ENCODE data around the gene LEKR1. TPM values are rescaled to one million over a fixed set of nuclear protein-coding genes. Genes with fewer than 3 reads are reported as not detected.

The LEKR1 gene
- total RNA-seq, 8 experiments from 2014 or later = 0.05 to 3.2 (median 1.2) TPM

GRCh38 chr3:157056035-157056434 is 229.9 kb downstream of the LEKR1 start:
- in situ Hi-C loops (cut with MboI; ENCODE audit: low pct_unique_long_range_greater_than_20kb in 2 of 9, low sequenced_read_pairs in 9 of 9, unreplicated experiment in 9 of 9) = no loop called here
- ATAC-seq (replicated peaks in 6 of 8) = no peak
- Histone ChIP-seq H3K4me1 (replicated peaks in 1 of 2) (no peaks in the 10 kb centered on the region), H3K27ac (no peak overlapping the region), H3K4me3 (no peak overlapping the region)
- WGBS, 10 experiments = 57 to 60% methylated on average over 1 of the region's 1 CpG; no CpG with 5 or more reads in 8 of the 10 experiments

DNA sequence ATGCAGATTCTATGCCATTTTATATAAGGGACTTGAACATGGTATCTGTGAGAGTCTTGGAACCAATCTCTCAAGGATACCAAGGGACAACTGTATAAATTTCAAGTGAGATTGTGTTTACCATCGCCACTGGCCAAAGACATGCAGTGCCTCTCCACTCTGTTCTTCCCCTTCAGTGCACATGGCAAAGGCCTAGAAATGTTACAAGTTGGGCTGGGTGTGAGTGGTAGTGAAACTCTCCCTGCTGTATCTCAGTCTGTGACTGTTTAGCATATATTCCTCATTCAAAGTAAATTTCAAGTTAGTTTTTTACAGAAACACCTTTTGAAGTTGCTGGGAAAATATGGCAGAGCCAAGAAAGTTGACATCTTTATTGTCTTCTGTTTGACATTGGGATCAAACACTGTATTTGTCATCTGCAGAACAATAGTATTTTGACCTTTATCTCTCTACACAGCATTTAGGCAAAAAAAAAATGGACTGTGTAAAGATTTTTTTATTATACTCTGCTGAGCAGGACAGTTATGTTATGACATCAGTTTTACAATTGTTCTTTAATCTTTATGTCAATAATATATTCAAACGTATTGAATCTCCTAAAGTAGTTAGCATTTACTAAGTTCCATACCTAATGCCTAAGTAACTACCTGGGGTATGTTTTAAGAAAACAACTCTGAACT is 232.4 kb downstream of the LEKR1 start:
- no peaks in the 10 kb centered on the region for H3K4me1 ChIP-seq (replicated peaks in 1 of 2)
- 0 to 100% (median 59%) methylated on average over 1 to 2 of the region's 2 CpGs; no CpG with 5 or more reads in 2 of the 10 experiments for WGBS, 10 experiments
- in situ Hi-C loops (cut with MboI; ENCODE audit: low pct_unique_long_range_greater_than_20kb in 2 of 9, low sequenced_read_pairs in 9 of 9, unreplicated experiment in 9 of 9) = no loop called here

GRCh38 chr3:157059181-157059580 is 233.0 kb downstream of the LEKR1 start:
- in situ Hi-C loops (cut with MboI; ENCODE audit: low pct_unique_long_range_greater_than_20kb in 2 of 9, low sequenced_read_pairs in 9 of 9, unreplicated experiment in 9 of 9) = no loop called here
- Histone ChIP-seq H3K4me1 (replicated peaks in 1 of 2) (peaks cover 0 to 2% of the 10 kb centered on the region in 2 donors), H3K4me3 (no peak overlapping the region), H3K27ac (no peak overlapping the region)
- WGBS, 10 experiments = 33 to 100% (median 90%) methylated on average over 1 of the region's 1 CpG; no CpG with 5 or more reads in 2 of the 10 experiments
- no peak for ATAC-seq (replicated peaks in 6 of 8)

More for the DNA sequence above, 232.4 kb downstream of the LEKR1 start:
- H3K27ac ChIP-seq = no peak overlapping the region
- no peak overlapping the region for H3K4me3 ChIP-seq
- peak in 1 of 8 experiments; percentile 38 for ATAC-seq (replicated peaks in 6 of 8)

- no peak overlapping the region for H3K4me3 ChIP-seq
- no peak overlapping the region for H3K27ac ChIP-seq
- in situ Hi-C loops (cut with MboI; ENCODE audit: low pct_unique_long_range_greater_than_20kb in 2 of 9, low sequenced_read_pairs in 9 of 9, unreplicated experiment in 9 of 9) = no loop called here
- no peak for ATAC-seq (replicated peaks in 6 of 8)
- H3K4me1 ChIP-seq (replicated peaks in 1 of 2) = peaks cover under 1 to 2% of the 10 kb centered on the region in 2 donors
Observed at GRCh38 chr3:157059661-157060060, 233.5 kb downstream of the LEKR1 start.

GRCh38 chr3:157061265-157061664 is 235.1 kb downstream of the LEKR1 start:
- peaks cover 5 to 16% of the 10 kb centered on the region in 2 donors for H3K4me1 ChIP-seq (replicated peaks in 1 of 2)
- H3K27ac ChIP-seq = no peak overlapping the region
- 0 to 100% (median 58%) methylated on average over 1 of the region's 1 CpG; no CpG with 5 or more reads in 2 of the 10 experiments for WGBS, 10 experiments
- no peak overlapping the region for H3K4me3 ChIP-seq
- peak in 3 of 8 experiments; percentile 70 to 90 (median 76) for ATAC-seq (replicated peaks in 6 of 8)
- in situ Hi-C loops (cut with MboI; ENCODE audit: low pct_unique_long_range_greater_than_20kb in 2 of 9, low sequenced_read_pairs in 9 of 9, unreplicated experiment in 9 of 9) = no loop called here

DNA sequence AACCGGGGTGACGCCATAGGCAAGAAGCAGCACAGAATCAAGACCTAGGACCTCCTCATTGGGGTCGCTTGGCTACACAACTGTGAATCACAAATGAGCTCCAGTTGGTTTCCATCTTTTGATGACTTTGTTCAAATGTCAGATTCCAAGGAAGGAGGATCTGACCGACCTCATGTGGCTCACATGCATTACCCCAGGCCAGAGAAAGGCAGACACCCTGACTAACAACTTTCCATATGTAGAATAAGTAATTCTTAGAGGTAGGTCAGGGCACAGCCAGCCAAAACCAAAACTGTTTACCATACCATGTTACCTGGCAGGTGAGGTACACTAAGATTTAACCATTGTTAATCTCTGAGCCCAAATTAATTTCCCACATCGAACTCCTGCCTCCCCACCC is 237.3 kb downstream of the LEKR1 start:
- WGBS, 10 experiments = 0 to 100% (median 86%) methylated on average over 1 to 5 of the region's 5 CpGs; no CpG with 5 or more reads in 2 of the 10 experiments
- Histone ChIP-seq H3K4me3 (no peak overlapping the region), H3K4me1 (replicated peaks in 1 of 2) (peaks cover 15 to 30% of the 10 kb centered on the region in 2 donors), H3K27ac (no peak overlapping the region)
- ATAC-seq (replicated peaks in 6 of 8) = peak in 3 of 8 experiments; percentile 38 to 61 (median 56)
- in situ Hi-C loops (cut with MboI; ENCODE audit: low pct_unique_long_range_greater_than_20kb in 2 of 9, low sequenced_read_pairs in 9 of 9, unreplicated experiment in 9 of 9) = no loop called here

- WGBS, 10 experiments = 0 to 100% (median 29%) methylated on average over 1 to 2 of the region's 2 CpGs; no CpG with 5 or more reads in 5 of the 10 experiments
Observed at GRCh38 chr3:157063926-157064325, 237.8 kb downstream of the LEKR1 start.

DNA sequence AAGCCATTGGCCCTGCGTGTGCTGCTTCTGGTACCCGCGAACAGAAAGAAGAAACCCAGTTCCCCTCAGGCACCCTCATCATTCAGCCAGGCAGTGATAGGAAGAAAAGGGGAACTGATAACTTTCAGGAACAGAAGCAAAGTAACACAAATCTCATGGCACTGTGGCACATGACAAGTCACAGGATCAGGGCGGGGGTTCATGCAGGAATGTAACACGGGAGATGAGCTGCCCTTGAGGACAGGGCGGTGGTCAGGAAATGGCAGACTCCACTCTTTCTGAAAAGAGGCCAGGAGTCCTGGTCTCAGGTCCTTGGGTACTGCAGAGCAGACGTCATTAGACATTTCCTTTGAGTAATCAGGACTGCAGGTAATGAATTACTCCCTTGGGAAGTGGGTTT is 238.2 kb downstream of the LEKR1 start:
- peak in 2 of 8 experiments; percentile 25 to 27 for ATAC-seq (replicated peaks in 6 of 8)
- H3K27ac ChIP-seq = no peak overlapping the region
- in situ Hi-C loops (cut with MboI; ENCODE audit: low pct_unique_long_range_greater_than_20kb in 2 of 9, low sequenced_read_pairs in 9 of 9, unreplicated experiment in 9 of 9) = no loop called here
- no peak overlapping the region for H3K4me3 ChIP-seq
- H3K4me1 ChIP-seq (replicated peaks in 1 of 2) = peaks cover 15 to 30% of the 10 kb centered on the region in 2 donors
- WGBS, 10 experiments = 47 to 100% (median 86%) methylated on average over 1 to 6 of the region's 7 CpGs; no CpG with 5 or more reads in 1 of the 10 experiments

More at GRCh38 chr3:157063926-157064325, 237.8 kb downstream of the LEKR1 start:
- Histone ChIP-seq H3K4me3 (no peak overlapping the region), H3K27ac (no peak overlapping the region), H3K4me1 (replicated peaks in 1 of 2) (peaks cover 15 to 30% of the 10 kb centered on the region in 2 donors)
- in situ Hi-C loops (cut with MboI; ENCODE audit: low pct_unique_long_range_greater_than_20kb in 2 of 9, low sequenced_read_pairs in 9 of 9, unreplicated experiment in 9 of 9) = no loop called here
- ATAC-seq (replicated peaks in 6 of 8) = peak in 3 of 8 experiments; percentile 5 to 21 (median 8)

DNA sequence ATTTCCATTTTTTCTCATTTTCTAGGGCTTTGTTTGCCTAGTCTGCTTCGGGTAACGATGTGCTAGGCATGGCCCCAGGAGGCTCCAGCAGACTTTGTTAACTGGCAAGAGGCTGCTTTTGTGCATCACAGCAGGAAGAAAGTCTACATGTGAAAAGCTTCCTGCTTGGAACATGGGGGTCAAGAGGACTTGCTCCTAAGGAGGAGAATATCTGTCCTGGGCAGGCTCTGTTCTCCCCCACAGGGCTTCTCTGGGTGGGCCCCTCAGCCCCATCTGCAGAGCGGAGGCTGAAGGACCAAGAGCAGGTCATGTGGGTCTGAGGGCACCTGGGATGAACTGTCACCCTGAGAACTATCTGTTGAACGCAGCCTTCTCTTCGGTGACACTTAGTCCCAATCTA is 239.0 kb downstream of the LEKR1 start:
- Histone ChIP-seq H3K4me3 (no peak overlapping the region), H3K27ac (no peak overlapping the region), H3K4me1 (replicated peaks in 1 of 2) (peaks cover 15 to 30% of the 10 kb centered on the region in 2 donors)
- WGBS, 10 experiments = 36 to 100% (median 60%) methylated on average over 1 to 4 of the region's 5 CpGs; no CpG with 5 or more reads in 4 of the 10 experiments
- ATAC-seq (replicated peaks in 6 of 8) = no peak
- in situ Hi-C loops (cut with MboI; ENCODE audit: low pct_unique_long_range_greater_than_20kb in 2 of 9, low sequenced_read_pairs in 9 of 9, unreplicated experiment in 9 of 9) = no loop called here

DNA sequence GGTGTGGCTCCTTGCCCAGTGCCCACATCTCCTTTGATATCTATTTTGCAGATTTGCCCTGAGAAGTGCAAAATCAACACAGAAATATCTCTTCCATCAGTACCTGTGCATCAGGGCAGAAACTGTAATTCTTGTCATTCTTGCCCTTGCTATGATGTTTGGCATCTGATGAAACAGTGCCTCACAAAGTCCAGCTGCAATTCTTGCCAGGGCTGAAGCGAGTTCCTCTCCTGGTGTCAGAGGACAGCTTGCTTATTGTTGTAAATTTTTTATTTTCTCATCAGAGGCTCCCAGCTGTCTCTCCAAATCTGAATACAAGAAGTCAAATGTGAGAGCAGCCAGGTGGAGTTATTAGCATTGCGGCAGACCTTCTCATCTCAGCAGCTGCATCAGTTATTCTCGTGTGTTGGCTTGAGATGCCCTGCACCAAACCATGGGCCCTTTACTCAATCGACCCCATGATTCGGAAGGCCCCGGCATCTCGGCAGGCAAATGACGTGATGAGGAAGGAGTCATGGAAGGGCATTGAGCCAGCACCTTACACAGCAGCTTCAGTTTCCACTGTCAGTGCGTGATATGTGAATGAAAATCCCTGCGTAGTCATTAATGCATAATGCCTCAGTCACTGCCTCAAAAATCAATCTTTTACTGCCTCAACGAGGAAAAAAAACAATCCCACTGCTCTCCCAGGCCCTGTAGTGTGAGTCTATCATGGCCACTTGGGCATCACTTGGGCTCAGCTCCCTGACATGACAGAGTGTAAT is 240.4 kb downstream of the LEKR1 start:
- ATAC-seq (replicated peaks in 6 of 8) = peak; percentile 27 to 96 (median 92)
- H3K4me1 ChIP-seq (replicated peaks in 1 of 2) = peaks cover 15 to 30% of the 10 kb centered on the region in 2 donors
- H3K4me3 ChIP-seq = no peak overlapping the region
- 30 to 100% (median 65%) methylated on average over 1 to 11 of the region's 11 CpGs; no CpG with 5 or more reads in 1 of the 10 experiments for WGBS, 10 experiments
- H3K27ac ChIP-seq = peak overlapping the region; percentile 7 to 29
- in situ Hi-C loops (cut with MboI; ENCODE audit: low pct_unique_long_range_greater_than_20kb in 2 of 9, low sequenced_read_pairs in 9 of 9, unreplicated experiment in 9 of 9) = no loop called here

GRCh38 chr3:157067114-157067513 is 241.0 kb downstream of the LEKR1 start:
- H3K27ac ChIP-seq = peak overlapping the region in 1 of 2 donors; percentile 40
- no peak overlapping the region for H3K4me3 ChIP-seq
- peaks cover 15 to 30% of the 10 kb centered on the region in 2 donors for H3K4me1 ChIP-seq (replicated peaks in 1 of 2)
- ATAC-seq (replicated peaks in 6 of 8) = peak in 3 of 8 experiments; percentile 12 to 54 (median 44)
- in situ Hi-C loops (cut with MboI; ENCODE audit: low pct_unique_long_range_greater_than_20kb in 2 of 9, low sequenced_read_pairs in 9 of 9, unreplicated experiment in 9 of 9) = no loop called here
- WGBS, 10 experiments = 0 to 100% (median 56%) methylated on average over 1 to 3 of the region's 3 CpGs; no CpG with 5 or more reads in 1 of the 10 experiments

GRCh38 chr3:157069406-157069805 is 243.3 kb downstream of the LEKR1 start:
- WGBS, 10 experiments = 83 to 100% (median 93%) methylated on average over 1 to 4 of the region's 4 CpGs
- Histone ChIP-seq H3K4me1 (replicated peaks in 1 of 2) (peaks cover 13 to 30% of the 10 kb centered on the region in 2 donors), H3K27ac (no peak overlapping the region), H3K4me3 (no peak overlapping the region)
- ATAC-seq (replicated peaks in 6 of 8) = no peak
- in situ Hi-C loops (cut with MboI; ENCODE audit: low pct_unique_long_range_greater_than_20kb in 2 of 9, low sequenced_read_pairs in 9 of 9, unreplicated experiment in 9 of 9) = no loop called here
